ENCODE measurements around the gene GADD45A. TPM values are rescaled to one million over a fixed set of nuclear protein-coding genes. Genes with fewer than 3 reads are reported as not detected.

The GADD45A gene
- total RNA-seq, 2 donors from 2014 or later = 48.0 to 52.4 TPM

- no peaks in the 10 kb centered on the region for H3K9me3 ChIP-seq (ENCODE audit: control insufficient read depth, low read length)
- H3K36me3 ChIP-seq (ENCODE audit: control insufficient read depth, insufficient read depth, low read length) = no peaks in the 10 kb centered on the region
- Mint-ChIP-seq H3K27me3 (ENCODE audit: insufficient read depth) (peaks cover 2% of the 10 kb centered on the region), H3K4me1 (peaks cover 8% of the 10 kb centered on the region), H3K36me3 (ENCODE audit: low read depth) (no peaks in the 10 kb centered on the region), H3K27ac (no peak overlapping the region), H3K9me3 (no peaks in the 10 kb centered on the region), H3K4me3 (no peak overlapping the region)
- peak; percentile 68 for DNase-seq
- no peak overlapping the region for H3K9ac ChIP-seq (ENCODE audit: extremely low read depth, low read length, poor library complexity, severe bottlenecking)
- TF ChIP-seq, protein P1, sequence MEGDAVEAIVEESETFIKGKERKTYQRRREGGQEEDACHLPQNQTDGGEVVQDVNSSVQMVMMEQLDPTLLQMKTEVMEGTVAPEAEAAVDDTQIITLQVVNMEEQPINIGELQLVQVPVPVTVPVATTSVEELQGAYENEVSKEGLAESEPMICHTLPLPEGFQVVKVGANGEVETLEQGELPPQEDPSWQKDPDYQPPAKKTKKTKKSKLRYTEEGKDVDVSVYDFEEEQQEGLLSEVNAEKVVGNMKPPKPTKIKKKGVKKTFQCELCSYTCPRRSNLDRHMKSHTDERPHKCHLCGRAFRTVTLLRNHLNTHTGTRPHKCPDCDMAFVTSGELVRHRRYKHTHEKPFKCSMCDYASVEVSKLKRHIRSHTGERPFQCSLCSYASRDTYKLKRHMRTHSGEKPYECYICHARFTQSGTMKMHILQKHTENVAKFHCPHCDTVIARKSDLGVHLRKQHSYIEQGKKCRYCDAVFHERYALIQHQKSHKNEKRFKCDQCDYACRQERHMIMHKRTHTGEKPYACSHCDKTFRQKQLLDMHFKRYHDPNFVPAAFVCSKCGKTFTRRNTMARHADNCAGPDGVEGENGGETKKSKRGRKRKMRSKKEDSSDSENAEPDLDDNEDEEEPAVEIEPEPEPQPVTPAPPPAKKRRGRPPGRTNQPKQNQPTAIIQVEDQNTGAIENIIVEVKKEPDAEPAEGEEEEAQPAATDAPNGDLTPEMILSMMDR (conservative IDR thresholded peaks at IDR 0.05) = peak; percentile 57
- H3K27me3 ChIP-seq (ENCODE audit: control insufficient read depth, insufficient read depth, low read length, poor library complexity, severe bottlenecking) = no peaks in the 10 kb centered on the region
- no peak overlapping the region for H3K27ac ChIP-seq (ENCODE audit: low read depth, low read length)
- 66 to 71% methylated on average over 4 to 6 of the region's 6 CpGs for WGBS, 2 experiments (ENCODE audit: insufficient coverage in 1 of 2, insufficient read length in 1 of 2)
- peaks cover 11% of the 10 kb centered on the region for H3K4me1 ChIP-seq (ENCODE audit: control insufficient read depth, insufficient read depth, low read length)
- H3K4me3 ChIP-seq (ENCODE audit: low read length) = no peak overlapping the region
These were observed 36.2 kb upstream of the GADD45A start for GRCh38 chr1:67648582-67649326.

DNA sequence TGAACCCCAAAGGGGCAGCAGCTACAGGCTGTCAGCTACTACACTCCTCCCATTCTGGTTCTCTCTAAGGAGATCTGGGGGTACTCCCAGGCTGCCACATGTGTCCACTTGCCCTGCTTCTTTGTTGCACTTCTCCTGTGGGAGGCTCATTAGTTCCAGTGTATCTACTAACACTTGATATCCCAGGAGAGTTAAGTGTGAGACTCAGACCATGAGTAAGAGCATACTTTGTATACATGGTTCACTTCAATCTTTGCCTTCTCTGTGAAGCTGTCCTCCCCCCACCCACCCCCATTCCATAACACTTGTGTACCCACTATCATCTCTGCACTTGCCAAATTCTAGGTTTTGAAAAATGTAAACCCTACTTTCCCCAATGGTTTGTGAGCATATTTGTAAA, 34.9 kb upstream of the GADD45A start:
- Mint-ChIP-seq H3K27ac (no peak overlapping the region), H3K36me3 (ENCODE audit: low read depth) (no peaks in the 10 kb centered on the region), H3K9me3 (no peaks in the 10 kb centered on the region), H3K4me3 (no peak overlapping the region), H3K27me3 (ENCODE audit: insufficient read depth) (peaks cover 2% of the 10 kb centered on the region), H3K4me1 (peaks cover 8% of the 10 kb centered on the region)
- Histone ChIP-seq H3K9ac (ENCODE audit: extremely low read depth, low read length, poor library complexity, severe bottlenecking) (no peak overlapping the region), H3K36me3 (ENCODE audit: control insufficient read depth, insufficient read depth, low read length) (no peaks in the 10 kb centered on the region), H3K4me3 (ENCODE audit: low read length) (no peak overlapping the region), H3K4me1 (ENCODE audit: control insufficient read depth, insufficient read depth, low read length) (peaks cover 11% of the 10 kb centered on the region), H3K27me3 (ENCODE audit: control insufficient read depth, insufficient read depth, low read length, poor library complexity, severe bottlenecking) (no peaks in the 10 kb centered on the region), H3K27ac (ENCODE audit: low read depth, low read length) (no peak overlapping the region), H3K9me3 (ENCODE audit: control insufficient read depth, low read length) (no peaks in the 10 kb centered on the region)
- TF ChIP-seq, protein P1 (conservative IDR thresholded peaks at IDR 0.05) = no peak
- DNase-seq = no peak

- Mint-ChIP-seq H3K36me3 (ENCODE audit: low read depth) (no peaks in the 10 kb centered on the region), H3K9me3 (no peaks in the 10 kb centered on the region), H3K27ac (no peak overlapping the region), H3K4me1 (peaks cover 8% of the 10 kb centered on the region), H3K27me3 (ENCODE audit: insufficient read depth) (peaks cover 2% of the 10 kb centered on the region), H3K4me3 (no peak overlapping the region)
- no peak for DNase-seq
- H3K4me1 ChIP-seq (ENCODE audit: control insufficient read depth, insufficient read depth, low read length) = peaks cover 8% of the 10 kb centered on the region
- H3K27me3 ChIP-seq (ENCODE audit: control insufficient read depth, insufficient read depth, low read length, poor library complexity, severe bottlenecking) = no peaks in the 10 kb centered on the region
- H3K36me3 ChIP-seq (ENCODE audit: control insufficient read depth, insufficient read depth, low read length) = no peaks in the 10 kb centered on the region
- H3K4me3 ChIP-seq (ENCODE audit: low read length) = no peak overlapping the region
- no peak overlapping the region for H3K27ac ChIP-seq (ENCODE audit: low read depth, low read length)
- TF ChIP-seq, protein P1 (conservative IDR thresholded peaks at IDR 0.05) = no peak
- 59 to 79% methylated on average over 2 to 3 of the region's 3 CpGs for WGBS, 2 experiments (ENCODE audit: insufficient coverage in 1 of 2, insufficient read length in 1 of 2)
- no peak overlapping the region for H3K9ac ChIP-seq (ENCODE audit: extremely low read depth, low read length, poor library complexity, severe bottlenecking)
- H3K9me3 ChIP-seq (ENCODE audit: control insufficient read depth, low read length) = no peaks in the 10 kb centered on the region
These were observed 34.0 kb upstream of the GADD45A start for GRCh38 chr1:67651031-67651430.
